GM04503 (cell line): ENCODE data around the gene STPG3.
"Not testable (repeated sequence)": the region's sequence is repeated elsewhere in the genome, so short reads cannot be mapped to it uniquely, and the experiment has no call there.

ENCODE experiments used
- DNase-seq: peaks from one replicate; pipeline ENCODE4 v3.0.0-alpha.2; 2012; ENCODE audit warnings: low read depth

The STPG3 gene

GRCh38 chr9:137245450-137246421, 5.3 kb upstream of the STPG3 start:
- DNase-seq = no peak

DNA sequence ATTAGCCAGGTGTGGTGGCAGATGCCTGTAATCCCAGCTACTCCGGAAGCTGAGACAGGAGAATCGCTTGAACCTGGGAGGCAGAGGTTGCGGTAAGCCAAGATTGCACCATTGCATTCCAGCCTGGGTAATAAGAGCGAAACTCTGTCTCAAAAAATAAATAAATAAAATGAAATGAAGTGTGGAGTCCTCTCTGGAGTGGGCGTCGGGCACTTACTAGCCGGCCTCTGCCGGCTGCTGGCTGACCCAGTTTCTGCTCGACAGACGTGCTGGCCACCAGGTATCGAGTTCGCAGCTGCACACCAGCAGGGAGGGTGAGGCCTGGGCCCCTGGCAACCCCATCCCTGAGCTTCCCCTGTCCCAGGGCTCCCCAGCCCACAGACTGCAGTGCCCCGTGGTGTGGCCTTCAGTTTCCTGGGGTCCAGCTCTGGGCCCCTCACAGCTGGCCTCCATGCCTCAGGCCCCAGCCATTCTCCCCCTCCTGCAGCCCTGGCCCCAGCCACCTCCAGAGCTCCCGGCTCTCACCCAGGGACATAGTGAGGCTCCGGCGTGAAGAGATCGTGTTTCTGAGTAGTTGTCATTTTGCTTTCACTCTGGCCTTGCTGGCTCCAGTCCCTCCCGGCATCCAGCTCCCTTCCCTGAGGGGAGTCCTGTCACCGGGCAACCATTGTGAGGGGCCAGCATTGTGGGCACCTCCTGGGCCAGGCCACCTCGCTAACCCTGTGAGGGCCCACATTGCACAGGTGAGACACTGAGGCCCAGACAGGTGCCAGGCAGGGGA, 3.8 kb upstream of the STPG3 start:
- no peak for DNase-seq

- no peak for DNase-seq
Measured at GRCh38 chr9:137247916-137248175, 3.2 kb upstream of the STPG3 start.

GRCh38 chr9:137250329-137251193, 525 bp upstream of the STPG3 start:
- no peak for DNase-seq

GRCh38 chr9:137251490-137252268, 593 bp downstream of the STPG3 start:
- DNase-seq = no peak

GRCh38 chr9:137252555-137253506, 1.7 kb downstream of the STPG3 start:
- DNase-seq = no peak

- DNase-seq = no peak
Measured at GRCh38 chr9:137253717-137254623, 2.9 kb downstream of the STPG3 start.

DNA sequence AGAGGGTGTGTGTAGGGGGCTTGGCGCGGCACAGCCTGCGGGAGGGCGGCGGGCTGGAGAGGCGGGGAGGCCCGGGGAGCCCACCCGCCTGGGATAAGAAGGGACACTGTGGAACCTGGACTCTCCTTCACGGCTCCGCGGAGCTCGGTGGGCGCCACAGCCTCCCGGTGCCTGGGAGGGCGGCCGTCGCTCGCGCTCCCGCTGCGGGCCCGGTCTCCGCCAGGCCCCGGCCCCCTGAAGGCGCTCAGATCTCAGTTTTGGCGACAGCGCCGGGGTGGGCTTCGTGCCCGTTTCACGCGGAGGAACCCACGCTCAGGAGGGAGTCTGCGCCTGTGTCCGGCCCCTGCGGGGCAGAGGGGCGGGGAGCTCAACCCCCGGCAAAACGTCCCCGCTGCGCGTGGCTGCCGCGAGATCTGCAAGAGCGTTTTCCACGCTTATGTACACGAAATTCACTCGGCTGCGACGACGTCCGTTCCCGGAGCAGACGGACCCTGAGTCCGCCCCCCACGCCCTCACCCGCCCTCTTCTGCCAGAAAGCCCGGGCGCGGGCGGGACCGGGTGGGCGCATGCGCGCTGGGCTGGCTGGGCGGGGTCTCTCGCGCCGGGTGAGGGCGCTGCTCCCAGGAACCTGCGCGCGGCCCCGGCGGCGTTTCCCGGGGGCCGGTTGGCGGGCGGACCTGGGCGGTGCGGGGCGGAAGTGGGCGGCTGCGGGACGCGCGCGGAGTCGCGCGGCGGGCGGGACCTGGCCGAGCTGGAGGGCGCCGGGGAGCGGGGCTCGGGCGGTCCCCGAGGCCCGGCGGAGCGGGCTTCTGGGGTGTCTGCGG, 3.8 kb downstream of the STPG3 start, which contains the start of gene NELFB:
TSS of gene NELFB (plus strand) at position 704 of the 824 bp plus-strand sequence.
- peak; percentile 33 for DNase-seq

DNA sequence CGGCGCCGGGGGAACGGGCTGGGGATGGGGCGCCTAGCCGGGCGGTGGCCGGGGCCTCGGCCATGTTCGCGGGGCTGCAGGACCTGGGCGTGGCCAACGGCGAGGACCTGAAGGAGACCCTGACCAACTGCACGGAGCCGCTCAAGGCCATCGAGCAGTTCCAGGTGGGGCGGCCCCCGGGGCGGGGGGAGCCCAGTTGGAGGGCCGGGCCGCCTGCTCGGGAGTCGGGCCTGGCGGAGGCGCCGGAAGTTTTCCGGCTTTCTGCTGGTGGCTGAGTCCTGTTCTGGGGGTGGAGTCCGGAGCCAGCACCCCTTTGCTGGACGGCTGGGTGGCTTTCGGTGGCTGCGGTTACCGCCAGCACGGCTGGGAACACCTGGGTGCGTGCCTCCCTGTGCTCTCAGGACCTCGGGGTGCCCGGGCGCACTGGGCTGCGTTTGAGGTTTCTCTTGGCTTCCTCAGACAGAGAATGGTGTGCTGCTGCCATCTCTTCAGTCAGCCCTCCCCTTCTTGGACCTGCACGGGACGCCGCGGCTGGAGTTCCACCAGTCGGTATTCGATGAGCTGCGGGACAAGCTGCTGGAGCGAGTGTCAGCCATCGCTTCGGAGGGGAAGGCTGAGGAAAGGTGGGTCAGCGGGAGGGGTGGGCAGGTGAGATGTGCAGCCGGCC, 4.5 kb downstream of the STPG3 start:
- no peak for DNase-seq

GRCh38 chr9:137256362-137256761, 5.3 kb downstream of the STPG3 start:
- no peak for DNase-seq

GRCh38 chr9:137256856-137257255, 5.8 kb downstream of the STPG3 start:
- DNase-seq = no peak

DNA sequence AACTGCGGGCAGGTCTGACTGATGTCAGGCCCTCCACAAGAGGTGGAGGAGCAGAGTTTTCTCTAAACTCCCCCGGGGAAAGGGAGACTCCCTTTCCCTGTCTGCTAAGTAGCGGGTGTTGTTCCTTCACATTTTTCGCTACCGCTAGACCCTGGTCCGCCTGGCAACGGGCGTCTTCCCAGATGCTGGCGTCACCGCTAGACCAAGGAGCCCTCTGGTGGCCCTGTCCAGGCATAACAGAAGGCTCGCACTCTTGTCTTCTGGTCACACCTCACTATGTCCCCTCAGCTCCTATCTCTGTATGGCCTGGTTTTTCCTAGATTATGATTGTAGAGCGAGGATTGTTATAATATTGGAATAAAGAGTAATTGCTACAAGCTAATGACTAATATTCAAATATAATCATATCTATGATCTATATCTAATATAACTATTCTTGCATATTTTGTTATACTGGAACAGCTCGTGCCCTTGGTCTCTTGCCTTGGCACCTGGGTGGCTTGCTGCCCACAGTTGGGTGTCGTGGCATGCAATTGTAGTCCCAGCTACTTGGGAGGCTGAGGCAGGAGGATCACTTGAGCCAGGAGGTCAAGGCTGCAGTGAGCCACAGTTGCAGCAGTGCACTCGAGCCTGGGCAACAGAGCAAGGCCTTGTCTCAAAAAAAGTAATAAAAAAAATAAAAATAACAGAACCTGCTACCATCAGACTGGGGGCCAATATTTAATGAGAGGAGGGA, 11.3 kb downstream of the STPG3 start:
- DNase-seq = not testable (repeated sequence)

- no peak for DNase-seq
Measured at GRCh38 chr9:137262909-137263285, 11.8 kb downstream of the STPG3 start.

DNA sequence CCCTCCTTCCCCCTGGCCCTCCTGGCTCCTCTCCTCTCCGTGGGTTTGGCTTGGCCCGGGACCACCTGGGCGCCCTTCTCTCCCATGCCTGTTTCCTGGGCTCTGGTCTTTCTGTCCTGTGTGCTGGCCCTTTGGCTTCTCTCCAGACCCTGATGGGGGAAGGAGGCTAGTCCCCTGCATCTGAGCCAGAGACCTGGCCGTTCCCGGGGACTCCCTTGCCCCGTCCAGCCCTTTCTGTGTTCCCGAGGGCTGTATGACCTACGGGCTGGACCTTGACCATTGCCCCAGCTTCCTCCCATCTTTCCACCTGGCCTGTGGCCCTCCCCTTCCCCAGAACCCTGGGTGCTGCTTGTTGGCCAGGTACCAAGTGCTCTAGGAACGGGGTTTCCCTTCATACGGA, 12.4 kb downstream of the STPG3 start:
- no peak for DNase-seq

GRCh38 chr9:137264067-137264466, 13.0 kb downstream of the STPG3 start:
- DNase-seq = no peak

GRCh38 chr9:137265496-137266161, 14.5 kb downstream of the STPG3 start:
- DNase-seq = no peak

GRCh38 chr9:137266162-137266527, 15.1 kb downstream of the STPG3 start:
- no peak for DNase-seq
